ENCODE results near the gene POMGNT2.

The POMGNT2 gene

DNA sequence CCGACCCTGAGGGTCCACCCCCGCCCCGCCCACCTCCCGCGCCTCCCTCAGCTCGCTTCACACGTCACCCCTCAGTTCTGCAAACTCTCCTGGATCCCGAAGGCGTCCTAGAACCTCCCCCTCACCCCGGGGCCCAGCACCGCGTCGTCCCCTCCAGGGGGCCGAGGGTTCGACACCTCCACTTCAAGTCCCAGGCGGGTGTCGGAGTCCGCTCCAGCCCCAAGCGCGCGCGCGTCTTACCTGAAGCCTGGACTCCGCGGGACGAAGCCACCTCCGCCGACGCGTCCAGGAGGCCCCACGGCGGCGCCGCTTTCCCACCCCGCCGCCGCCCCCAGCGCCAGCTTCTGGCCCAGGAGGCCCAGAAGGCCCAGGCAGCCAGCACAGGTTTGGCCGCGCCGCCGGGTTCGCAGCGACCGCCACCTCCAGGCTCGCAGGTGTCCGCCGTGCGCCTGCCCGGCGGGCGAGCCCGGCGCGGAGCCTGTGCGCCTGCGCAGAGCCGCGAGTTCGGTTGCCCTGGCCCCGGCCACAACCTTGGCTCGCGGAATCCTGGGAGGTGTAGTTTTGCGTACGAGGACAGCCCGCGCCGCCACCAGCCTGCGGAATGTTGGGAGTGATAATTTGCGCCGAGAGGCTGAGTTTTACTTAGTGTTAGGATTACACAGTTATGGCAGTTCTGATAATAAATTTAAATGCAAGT lies at the start of gene POMGNT2:
Gene POMGNT2 (minus strand): TSS at position 484 of the 697 bp plus-strand sequence. CDS start 24,648 bp downstream, outside the sequence.
- DNase-seq (ENCODE audit: low read depth), result peak; percentile 71

GRCh38 chr3:43154980-43155379 lies 49.1 kb upstream of the POMGNT2 start:
- no peak for DNase-seq (ENCODE audit: low read depth)

DNA sequence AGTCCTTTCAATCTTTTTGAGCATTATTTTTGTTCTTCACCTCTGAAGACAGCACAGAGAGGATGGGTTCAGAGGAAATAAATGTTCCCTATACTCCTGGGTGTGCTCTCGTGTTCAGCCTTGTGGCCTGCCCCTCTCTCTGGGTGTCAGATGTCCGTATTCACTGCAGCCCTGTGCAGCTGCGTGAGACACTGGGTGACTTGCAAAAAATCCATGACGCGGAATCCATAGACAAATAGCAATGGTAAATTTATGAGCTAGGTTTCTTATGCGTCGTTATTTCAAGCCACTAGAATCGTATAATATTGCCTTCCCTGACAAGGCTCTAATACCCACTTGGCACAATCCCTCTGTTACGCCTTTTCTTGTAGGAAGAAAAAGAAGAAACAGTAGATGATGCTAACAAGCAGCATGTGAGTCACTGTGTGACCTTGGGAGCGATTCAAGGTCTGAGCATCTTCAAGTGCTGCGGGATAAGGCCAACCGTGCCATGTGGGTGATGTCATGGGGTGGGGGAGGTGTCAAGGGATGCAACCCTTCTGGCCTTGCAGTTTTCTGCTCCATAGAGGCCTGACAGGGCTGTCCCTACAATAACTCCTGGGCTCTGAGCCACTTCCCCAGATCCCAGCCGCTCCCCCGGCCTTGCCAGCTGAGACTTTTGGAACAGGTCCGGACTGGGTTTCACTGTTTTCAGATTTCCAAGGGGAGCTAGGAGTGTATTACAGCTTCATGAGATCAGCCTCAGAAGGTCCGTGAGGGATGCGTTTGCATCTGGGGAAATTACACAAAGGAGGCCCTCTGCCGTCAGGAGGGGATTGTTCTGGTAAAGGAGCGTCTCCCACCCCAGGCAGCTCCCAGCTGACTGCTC lies 47.6 kb upstream of the POMGNT2 start:
- no peak for DNase-seq (ENCODE audit: low read depth)

DNA sequence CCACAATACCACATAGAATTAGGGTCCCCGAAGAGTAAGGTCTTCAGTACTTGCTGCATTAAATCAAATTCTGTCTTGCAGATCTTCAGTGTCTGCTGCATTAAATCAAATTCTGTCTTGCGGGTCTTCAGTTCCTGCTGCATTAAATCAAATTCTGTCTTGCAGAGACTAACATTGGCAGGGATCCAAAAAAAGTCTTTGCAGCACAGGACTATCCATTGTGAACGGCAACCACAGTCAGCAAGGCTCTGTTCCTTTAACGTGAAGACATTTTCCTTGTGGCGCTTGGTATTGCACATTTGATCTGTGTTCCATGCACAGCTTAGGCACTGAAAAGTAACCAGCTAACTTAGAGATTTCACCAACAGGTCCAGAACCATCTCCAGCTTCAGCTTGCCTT lies 46.8 kb upstream of the POMGNT2 start:
- no peak for DNase-seq (ENCODE audit: low read depth)

DNA sequence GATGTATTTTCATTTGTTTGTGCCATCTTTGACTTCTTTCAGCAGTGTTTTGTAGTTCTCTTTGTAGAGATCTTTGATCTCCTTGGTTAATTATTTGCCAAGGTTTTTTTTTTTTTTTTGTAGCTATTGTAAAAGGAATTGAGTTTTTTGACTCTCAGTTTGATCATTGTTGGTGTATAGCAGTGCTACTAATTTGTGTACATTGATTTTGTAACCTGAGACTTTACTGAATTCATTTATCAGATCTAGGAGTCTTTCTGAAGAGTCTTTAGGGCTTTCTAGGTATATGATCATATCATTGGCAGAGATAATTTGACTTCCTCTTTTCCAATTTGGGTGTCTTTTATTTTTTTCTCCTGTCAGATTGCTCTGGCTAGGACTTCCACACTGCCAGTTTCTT lies 42.2 kb upstream of the POMGNT2 start:
- no peak for DNase-seq (ENCODE audit: low read depth)

GRCh38 chr3:43146599-43146998 lies 40.7 kb upstream of the POMGNT2 start:
- no peak for DNase-seq (ENCODE audit: low read depth)

- no peak for DNase-seq (ENCODE audit: low read depth)
Observed at GRCh38 chr3:43144761-43145490, 39.0 kb upstream of the POMGNT2 start.

DNA sequence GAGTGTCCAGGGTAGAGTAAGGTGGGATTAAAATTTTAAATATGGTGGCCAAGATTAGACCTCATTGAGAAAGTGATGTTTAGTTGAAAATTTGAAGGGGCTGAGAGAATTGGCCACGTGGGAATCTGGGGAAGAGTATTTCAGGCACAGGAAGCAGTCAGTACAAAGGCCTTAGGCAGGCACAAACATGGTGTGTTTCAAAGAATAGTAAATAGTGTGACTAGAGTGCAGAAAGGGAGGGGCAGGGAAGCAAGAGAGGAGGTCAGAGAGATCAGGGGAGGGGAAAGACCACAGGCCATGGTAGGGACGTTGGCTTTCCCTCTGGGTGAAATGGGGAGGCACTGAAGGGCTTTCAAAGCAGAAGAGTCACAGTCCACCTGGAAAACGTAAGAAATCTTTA lies 36.6 kb upstream of the POMGNT2 start:
- DNase-seq (ENCODE audit: low read depth), result no peak

DNA sequence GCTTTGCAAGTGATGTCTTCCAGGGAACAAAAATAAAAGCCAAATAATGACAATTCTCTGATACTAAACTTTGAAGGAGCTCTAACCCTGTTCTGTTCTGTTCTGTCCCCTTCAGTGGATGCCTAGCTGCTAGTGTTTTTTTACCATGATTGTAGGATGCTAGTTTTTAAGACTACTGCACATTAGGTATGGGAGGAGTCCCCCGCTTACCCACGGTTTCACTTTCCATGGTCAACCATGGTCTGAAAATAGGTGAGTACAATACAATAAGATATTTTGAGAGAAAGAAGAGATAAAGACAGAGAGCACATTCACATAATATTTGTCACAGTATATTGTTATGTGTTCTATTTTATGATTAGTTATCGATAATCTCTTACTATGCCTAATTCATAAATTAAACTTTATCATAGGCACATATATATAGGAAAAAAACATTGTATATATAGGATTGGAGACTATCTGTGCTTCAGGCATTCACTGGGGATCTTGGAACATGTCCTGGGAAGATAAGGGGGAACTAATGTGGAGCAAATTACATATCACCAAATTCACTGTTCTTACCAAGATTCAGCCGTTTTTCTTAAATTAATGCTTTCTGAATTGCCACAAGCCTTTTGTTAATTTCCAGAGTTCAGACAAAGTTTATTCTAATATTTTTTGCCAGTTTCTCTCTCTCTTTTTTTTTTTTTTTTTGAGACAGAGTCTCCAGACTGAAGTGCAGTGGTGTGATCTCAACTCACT lies 32.8 kb upstream of the POMGNT2 start:
- DNase-seq (ENCODE audit: low read depth), result no peak

GRCh38 chr3:43132870-43133636 lies 27.2 kb upstream of the POMGNT2 start:
- no peak for DNase-seq (ENCODE audit: low read depth)

DNA sequence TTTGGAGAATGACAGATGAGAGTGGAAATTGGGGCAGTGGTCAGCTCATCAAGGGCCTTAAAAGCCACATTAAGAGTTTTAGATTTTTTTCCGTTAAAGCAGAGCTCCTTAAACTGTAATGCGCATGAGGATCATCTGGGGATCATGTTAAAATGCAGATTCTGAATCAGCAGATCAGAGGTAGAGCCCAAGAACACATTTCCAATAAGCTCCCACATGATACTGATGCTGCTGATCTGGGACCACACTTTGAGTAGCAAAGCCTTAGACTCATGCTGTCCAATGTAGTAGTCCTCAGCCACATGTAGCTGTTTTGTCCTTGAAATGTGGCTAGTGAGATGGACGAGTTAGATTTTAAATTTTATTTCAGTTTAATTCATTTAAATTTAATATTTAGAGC lies 26.3 kb upstream of the POMGNT2 start:
- no peak for DNase-seq (ENCODE audit: low read depth)

DNA sequence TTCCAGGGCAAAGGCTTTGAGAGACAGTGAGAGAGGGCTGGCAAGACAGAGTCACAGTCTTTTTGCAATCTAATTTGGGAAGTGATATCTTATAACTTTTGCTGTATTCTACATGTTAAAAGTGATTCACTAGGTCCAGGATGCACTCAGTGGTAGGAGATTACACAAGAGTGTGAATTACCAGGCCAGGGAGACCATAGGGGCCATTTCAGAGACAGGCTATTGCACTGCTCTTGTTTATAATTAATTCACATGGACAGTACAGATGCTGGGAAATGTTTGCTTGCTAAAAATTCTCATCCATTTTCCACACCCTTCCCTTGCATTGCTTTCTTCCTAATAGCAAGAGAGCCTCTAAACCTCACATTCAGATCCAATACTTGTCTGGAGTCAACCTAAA lies 22.6 kb upstream of the POMGNT2 start:
- no peak for DNase-seq (ENCODE audit: low read depth)

- DNase-seq (ENCODE audit: low read depth), result no peak
Observed at GRCh38 chr3:43126536-43126935, 20.7 kb upstream of the POMGNT2 start.

DNA sequence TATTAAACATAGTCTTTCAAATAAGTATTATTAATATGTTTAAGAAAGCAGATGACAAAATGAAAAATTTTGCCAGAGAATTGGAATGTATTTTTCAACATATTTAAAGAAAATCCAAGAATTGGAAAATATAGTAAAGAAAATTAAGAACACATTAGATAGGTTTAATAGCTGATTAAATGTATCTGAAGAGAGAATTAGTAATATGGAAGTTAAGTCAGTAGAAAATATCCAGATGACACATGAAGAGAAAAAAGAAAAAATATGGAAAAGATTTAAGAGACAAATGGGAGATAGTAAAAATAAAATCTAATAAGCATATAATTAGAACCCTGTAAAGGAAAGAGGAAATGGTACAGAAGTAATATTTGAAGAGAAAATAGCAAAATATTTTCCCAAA lies 18.0 kb upstream of the POMGNT2 start:
- no peak for DNase-seq (ENCODE audit: low read depth)

- DNase-seq (ENCODE audit: low read depth), result no peak
Observed at GRCh38 chr3:43120937-43121336, 15.1 kb upstream of the POMGNT2 start.

DNA sequence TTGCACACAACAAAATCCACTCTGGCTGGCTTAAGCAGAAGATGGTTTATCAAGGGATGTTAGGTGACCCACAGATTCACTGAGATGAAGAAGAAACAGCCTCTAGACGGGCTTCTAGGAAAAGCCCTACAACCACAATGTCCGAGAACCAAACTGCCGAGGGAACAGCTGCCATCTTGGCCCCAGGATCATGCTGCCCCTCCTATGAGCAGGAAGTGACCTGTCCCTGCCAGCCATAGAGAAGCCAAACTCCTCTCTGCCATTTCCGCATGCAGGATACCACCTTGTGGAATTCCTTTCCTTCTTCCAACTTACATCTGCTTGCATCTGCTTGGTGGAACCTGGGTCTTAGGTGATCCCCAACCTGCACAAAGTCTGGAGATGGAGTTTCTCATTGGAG lies 11.4 kb upstream of the POMGNT2 start:
- DNase-seq (ENCODE audit: low read depth), result no peak

GRCh38 chr3:43113671-43114070 lies 7.8 kb upstream of the POMGNT2 start:
- no peak for DNase-seq (ENCODE audit: low read depth)

DNA sequence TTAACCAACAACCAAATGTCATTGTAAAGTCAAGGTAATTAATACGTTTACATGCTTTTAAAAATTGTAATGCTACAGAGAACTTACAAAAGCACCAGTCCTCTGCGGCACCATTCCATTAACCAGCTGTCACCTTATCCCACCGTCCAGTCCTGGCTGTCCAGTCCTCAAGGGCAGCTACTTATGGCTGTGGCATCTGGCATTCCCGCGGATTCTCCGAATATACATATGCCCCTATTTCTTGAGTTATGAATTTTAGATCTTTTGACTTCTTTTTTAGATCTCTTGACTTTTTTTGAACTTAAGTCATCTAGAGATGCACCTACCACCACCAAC lies 382 bp upstream of the POMGNT2 start:
- DNase-seq (ENCODE audit: low read depth), result no peak

DNA sequence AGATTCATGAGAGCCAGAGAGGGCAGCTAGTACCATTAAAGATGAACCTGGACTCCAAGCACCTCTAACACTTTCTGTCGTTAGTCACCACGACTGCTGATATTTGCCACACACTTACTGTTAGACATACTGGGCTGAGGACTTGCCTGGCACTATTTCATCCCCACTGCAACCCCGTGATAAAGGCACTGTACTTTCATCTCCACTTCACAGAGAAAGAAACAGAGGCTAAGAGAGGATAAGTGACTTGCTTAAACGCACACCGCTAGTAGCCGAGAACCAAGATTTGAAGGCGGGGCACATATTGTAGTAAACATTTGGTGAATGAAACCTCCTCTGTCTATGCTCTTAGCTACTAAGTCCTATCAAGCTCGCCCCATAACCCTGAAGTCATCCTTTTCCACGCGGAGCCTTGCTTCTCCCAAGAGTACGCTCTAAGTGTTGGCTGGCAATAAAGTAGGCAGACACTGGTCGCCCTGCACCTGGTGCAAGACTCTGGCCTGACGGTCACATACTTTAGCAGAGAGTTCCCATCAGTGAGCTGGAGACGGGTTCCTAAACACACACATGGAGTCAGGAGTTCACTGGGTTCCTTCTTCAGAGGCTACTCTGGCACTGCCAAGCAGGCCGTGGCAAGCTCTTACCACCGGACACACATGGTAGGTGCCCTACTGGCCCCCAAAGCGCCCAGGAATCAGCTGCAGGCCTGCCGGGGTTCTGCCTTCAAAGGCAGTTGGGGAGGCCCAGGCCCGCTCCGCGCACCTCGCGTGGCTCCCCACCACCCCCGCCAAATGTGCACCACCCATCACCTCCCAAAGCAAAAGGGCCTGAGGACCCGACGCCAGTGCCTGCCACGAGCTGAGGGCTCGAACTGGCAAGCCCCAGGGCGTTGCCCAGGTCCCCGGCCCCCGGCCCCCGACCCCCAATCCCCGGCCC lies 951 bp downstream of the POMGNT2 start:
- DNase-seq (ENCODE audit: low read depth), result no peak

DNA sequence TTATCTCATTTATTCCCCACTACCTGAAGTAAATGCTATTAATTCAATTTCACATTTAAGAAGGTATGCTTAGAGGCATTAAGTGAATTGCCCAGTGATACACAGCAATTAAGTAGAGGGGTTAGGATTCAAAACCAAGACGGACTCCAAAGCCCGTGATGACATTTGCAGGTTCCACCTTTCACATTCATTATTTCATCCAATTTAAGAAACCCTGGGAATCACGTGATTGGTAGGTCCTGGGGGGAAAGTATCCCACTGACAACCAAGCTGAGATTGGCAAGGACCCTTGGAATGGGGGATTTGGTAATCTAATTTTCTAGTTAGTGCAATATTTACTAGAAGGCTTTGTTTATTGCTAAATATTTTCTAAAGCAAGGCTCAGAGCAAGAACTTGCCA lies 1.8 kb downstream of the POMGNT2 start:
- DNase-seq (ENCODE audit: low read depth), result no peak
